ENCODE results near the gene ASPHD2. TPM values are rescaled to one million over a fixed set of nuclear protein-coding genes. Genes with fewer than 3 reads are reported as not detected.

The ASPHD2 gene
- total RNA-seq, 1 experiment from 2014 or later: 2.4 TPM

GRCh38 chr22:26471522-26471921, 42.5 kb downstream of the ASPHD2 start:
- DNase-seq (ENCODE audit: low read depth): peak; percentile 96

DNA sequence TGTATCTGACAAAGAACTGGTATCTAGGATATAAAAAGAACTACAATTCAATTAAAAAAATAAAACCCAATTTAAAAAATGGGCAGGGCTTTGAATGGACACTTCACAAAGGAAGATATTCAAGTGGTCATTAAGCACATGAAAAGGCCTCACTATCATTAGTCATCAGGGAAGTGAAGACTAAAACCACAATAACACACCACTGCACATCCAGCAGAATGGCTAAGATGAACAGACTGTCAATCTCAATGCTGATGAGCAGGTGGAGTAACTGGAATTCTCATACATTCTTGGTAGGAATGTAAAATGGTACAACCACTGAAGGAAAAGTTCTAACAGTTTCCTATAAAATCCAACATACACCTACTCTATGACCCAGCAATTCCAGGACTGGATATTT, 45.6 kb downstream of the ASPHD2 start:
- DNase-seq (ENCODE audit: low read depth): peak; percentile 84

- DNase-seq (ENCODE audit: low read depth): peak; percentile 37
Measured at GRCh38 chr22:26476705-26477340, 47.8 kb downstream of the ASPHD2 start.

DNA sequence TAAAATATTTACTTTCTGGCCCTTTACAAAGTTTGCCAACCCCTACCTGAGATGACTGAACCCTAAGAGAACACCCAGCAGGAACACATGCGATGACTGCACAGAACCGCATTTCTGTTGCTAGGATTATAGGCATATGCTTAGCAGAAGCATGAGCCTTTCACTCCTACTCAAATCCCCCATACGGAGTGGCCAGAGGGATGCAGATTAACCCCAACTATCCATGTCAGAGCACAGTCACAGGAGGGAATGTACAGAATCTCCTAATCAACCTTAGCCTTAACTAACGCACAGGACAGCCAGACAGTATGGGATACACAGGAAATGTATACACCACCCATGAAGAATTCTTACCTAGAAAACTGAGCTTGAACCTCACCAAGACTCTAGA, 48.3 kb downstream of the ASPHD2 start:
- no peak for DNase-seq (ENCODE audit: low read depth)

DNA sequence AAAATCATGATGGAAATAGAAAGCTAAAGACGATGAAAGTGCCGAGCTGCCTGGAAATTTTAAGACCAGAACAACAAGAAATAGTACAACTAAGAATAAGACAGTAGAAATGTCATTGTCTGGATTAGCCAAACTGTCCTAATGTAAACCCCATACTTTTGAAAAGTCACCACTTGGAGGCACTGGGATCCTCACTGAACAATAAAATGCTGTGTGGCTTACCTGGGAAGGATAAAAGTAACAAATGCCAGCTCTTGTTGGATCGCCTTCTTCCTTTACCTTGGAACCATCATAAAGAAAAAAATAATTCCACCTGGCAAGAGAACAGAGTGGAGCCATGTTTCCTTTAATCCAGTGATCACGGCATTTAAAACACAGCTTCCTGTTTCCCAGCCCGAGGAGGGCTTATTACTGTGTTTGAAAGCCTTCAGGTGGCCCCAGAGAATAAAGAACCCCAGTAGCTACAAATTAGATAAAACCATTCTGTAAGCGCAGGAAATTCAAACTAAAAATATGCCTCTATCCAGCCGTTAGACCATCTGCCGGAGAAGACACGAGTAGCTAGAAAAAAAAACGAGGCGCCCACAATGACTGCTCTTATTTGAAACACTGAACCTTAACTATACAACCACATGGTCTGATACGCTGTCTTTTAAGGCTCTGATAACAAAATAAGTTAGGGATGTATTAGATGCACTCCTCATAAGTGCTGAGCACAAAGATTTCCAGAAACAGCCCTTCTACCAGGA, 50.2 kb downstream of the ASPHD2 start:
- no peak for DNase-seq (ENCODE audit: low read depth)

DNA sequence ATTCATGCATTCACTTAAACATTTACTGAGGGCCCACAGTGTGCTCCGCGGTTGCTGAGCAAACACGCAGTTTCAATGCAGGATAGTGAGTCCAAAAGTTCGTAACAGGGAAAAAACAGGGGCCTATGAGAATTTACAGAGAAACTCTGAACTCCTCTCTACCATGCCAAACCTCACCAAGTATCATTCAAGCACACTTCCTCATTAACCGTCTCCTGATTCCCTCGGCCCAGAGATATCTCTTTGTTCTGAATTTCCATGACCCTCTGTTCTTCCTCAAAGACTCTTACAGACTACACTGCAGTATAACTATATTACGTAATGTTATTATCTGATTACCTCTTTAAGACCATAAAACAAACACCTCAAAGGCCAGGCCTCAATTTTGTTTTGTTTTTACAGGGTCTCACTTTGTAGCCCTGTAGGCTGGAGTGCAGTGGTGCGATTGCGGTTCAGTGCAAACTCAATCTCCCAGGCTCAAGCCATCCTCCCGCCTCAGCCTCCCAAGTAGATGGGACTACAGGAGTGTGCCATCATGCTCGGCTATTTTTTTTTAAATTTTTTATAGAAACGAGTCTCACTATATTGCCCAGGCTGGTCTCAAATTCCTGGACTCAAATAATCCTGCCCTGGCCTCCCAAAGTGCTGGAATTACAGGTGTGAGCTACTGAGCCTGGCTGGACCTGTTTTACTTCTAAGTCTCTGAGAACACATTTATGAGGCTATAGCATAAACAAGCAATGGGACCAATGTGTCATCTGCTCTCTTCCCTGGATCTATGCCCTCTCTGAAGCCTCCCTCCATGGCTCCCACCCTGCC, 50.9 kb downstream of the ASPHD2 start:
- no peak for DNase-seq (ENCODE audit: low read depth)

DNA sequence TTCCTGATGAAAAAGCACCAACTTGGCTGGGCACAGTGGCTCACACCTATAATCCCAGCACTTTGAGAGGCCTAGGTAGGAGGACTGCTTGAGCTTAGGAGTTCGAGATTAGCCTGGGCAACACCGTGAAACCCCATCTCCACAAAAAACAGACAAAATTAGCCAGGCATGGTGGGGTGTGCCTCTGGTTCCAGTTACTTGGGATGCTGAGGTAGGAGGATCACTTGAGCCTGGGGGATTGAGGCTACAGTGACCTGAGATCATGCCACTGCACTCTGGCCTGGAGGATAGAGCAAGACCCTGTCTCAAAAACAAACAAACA, 51.5 kb downstream of the ASPHD2 start:
- no peak for DNase-seq (ENCODE audit: low read depth)

- no peak for DNase-seq (ENCODE audit: low read depth)
Measured at GRCh38 chr22:26481112-26481693, 52.1 kb downstream of the ASPHD2 start.

DNA sequence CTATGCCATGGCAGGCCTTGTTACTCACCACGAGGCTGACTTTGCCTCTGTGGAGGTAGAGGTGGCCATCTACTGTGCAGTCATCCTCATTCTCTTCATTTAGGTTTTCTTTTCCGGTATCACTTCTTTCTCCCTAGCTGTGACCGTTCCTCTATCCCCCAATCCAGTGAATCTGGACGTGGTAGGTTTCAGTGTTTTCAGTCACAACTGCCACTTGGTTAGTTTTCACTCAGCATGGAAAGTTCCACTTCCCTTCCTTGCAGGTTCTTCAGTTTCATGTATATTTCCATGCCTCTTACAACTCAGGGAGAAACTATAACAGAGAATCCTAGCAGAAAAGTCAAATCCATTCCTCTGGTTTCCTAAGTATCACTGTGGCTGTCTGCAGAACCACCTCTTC, 52.6 kb downstream of the ASPHD2 start:
- no peak for DNase-seq (ENCODE audit: low read depth)

GRCh38 chr22:26482161-26482560, 53.1 kb downstream of the ASPHD2 start:
- no peak for DNase-seq (ENCODE audit: low read depth)

DNA sequence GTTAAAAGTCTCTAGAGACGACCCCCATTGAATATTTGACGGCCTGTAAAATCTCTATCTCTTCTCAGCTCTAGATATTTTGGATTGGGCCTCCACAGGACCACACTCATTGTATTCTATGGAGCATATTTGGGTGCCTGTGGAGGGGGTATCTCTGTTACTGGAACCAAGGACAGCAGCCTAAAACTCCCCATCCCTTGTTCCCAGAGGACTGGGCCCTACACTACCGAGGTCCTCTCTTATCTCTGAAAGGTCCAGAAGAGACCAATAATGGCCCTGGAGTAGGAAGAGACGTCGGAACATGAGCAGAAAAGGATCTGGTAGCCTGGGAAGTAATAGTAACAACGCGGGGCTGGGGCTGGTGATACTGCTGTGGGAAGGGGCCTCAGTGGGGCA, 54.0 kb downstream of the ASPHD2 start:
- DNase-seq (ENCODE audit: low read depth): no peak

DNA sequence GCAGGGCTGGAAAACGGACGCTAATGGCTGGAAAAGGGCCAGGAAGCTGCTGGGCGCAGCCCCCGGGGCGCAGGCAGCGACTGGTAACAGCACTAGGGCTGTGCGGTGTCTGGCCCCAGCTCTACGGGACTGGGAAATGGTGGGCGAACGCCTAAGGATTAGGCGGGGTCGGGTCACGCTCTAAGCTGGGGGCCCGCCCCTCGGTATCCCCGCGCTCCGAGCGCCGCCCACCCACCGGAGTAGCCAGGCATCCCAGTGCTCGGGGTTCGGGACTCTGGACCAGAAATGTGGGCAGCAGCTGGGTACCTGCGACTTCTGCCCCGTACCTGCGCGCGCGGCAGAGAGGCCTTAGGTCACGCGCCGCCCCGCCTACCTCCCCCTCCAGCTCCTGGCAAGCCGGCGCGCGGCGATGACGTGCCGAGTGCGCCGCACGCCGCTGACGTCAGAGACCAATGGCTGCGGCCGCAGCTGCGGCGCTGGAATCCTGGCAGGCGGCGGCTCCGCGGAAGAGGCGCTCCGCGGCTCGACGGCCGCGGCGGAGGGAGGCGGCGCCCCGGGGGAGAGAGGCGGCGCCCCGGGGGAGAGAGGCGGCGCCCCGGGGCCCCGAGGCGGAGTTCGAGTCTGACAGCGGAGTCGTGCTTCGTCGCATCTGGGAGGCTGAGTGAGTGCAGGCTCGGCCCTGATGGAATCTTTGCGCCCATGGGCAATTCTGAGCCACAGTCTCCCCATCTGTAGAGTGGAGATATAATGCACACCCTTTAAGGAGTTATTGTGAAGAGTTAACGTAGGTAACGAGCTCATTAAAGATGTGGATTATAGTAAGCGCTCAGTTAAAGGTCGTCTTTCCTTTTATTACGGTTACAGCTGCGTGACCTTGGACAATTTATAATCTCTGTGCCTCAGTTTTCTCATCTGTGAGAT, 54.6 kb downstream of the ASPHD2 start, which contains the start of the genes HPS4 and SRRD:
HPS4 (minus strand) TSS at position 345 of the 921 bp plus-strand sequence. CDS start 2,021 bp downstream, outside the sequence.
SRRD (plus strand) TSS at position 439 of the 921 bp plus-strand sequence; CDS start at position 453, 14 bp downstream.
- peak; percentile 84 for DNase-seq (ENCODE audit: low read depth)

DNA sequence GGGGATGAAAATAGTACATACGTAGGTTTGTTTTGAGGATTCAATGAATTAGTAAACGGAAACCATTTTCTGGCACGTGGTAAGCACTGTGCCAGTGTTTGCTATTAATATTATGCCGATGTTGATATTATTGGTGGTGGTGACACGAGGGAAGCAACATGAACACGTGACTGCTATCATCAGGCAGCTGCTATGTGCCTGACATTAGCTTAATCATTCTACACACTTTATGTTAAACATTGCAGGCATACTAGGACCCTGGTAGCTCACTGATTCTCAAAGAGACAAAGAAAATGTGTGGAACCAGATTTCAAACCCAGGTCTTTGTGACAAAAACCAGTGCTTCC, 55.3 kb downstream of the ASPHD2 start:
- DNase-seq (ENCODE audit: low read depth): peak; percentile 31

DNA sequence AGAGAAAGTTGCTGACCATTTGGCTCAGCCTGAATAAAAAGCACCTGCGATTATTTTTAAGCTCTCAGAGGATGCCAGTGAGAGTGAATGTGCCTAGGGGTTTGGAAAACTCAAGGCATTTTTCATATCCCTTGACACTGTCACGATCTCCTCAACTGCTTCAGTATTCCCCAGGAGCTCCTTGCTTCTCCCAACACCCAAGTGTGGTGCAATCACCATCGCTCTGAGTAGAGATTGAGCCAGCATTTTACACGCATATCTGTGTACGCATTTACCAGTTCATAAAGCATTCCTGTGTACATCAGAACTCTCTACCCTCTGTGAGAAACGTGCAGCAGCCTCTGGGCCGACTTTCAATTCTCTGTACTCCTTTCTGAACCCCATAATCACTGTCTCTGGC, 56.0 kb downstream of the ASPHD2 start:
- no peak for DNase-seq (ENCODE audit: low read depth)

DNA sequence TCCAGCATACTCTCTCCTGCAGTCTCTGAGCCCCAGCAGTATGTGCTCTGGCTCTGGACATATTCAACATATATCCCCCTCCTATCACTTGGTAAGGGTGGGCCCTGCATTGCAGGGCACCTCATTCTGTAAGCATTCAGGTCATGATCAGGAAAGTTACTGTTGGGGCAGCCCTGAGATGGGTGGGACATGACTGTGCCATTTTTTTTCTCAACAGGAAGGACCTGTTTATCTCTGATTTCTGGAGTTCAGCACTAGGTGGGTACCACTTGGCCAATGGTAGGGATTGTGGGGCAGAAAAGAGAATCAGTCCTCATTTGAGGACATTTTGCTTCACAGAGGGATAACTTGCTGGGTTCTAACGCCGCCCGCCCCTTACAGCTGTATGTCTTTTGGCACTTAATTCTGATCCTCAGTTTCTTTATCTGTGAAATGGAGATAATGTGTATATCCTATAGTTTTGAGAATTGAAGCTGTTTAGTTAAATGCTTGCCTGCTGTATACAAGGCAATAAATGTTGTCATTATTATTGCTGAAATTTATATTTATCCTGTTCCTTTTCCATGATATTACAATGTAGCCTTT, 56.8 kb downstream of the ASPHD2 start:
- DNase-seq (ENCODE audit: low read depth): no peak

DNA sequence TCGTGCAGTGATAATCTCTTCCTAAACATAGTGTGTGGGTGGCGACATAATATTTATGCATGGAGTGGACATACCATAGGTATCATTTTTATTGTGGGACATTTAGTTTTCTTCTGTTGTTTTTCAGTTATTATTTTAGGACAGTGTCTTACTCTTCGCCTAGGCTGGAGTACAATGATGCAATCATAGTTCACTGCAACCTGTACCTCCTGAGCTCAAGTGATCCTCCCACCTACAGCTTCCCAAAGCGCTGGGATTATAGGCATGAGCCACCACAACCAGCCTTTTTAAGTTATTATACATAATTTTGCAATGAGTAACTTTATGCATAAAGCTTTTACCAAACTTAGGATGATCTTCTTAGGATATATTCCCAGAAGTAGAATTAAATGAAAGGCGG, 57.3 kb downstream of the ASPHD2 start:
- no peak for DNase-seq (ENCODE audit: low read depth)

GRCh38 chr22:26487996-26488395, 58.9 kb downstream of the ASPHD2 start:
- DNase-seq (ENCODE audit: low read depth): no peak

GRCh38 chr22:26489447-26490036, 60.5 kb downstream of the ASPHD2 start:
- no peak for DNase-seq (ENCODE audit: low read depth)

- no peak for DNase-seq (ENCODE audit: low read depth)
Measured at GRCh38 chr22:26492220-26492619, 63.2 kb downstream of the ASPHD2 start.

DNA sequence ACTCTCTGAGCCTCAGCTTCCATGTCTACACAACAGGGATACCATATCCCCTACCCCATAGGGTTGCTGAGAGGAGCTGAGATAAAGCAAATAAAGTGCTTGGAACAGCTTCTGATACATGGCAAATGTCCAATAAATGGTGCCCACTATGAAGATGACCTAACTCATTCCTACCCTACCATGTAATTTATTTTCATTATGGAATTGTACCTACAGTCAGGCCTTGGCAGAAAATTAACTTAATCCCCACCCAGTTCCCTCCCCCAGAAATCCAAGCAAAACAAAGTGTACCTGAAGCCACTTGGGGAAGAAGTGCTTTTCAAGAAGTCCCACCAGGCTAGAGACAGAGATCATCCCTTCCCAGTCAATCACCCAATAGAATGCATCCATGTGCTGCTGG, 65.4 kb downstream of the ASPHD2 start:
- no peak for DNase-seq (ENCODE audit: low read depth)

Measured in LHCN-M2 (cell line).